GM12878 (cell line): ENCODE data around the gene PLEKHA7. TPM values are rescaled to one million over a fixed set of nuclear protein-coding genes. Genes with fewer than 3 reads are reported as not detected.

ENCODE experiments used
- ATAC-seq: fragments of 200-7000 bp; cut with Tn5 transposase; 3 replicates; pipeline ENCODE4 v1.9.1; 2020; ENCODE audit warnings: mild to moderate bottlenecking, moderate library complexity
- BruUV-seq: library from RNA; stranded (reverse); fragments of 400-500 nt; replicated peaks from 2 replicates; lab custom pipeline; 2021; lab: Mats Ljungman, UMichigan
- CTCF ChIA-PET: fragments of 300-600 bp; sonication (Branson Sonifier 250); formaldehyde crosslinking; extraction: SDS; loops from one replicate; lab custom pipeline; 2021; ENCODE audit warnings: inconsistent platforms; lab: Yijun Ruan, JAX
- POLR2A ChIA-PET: fragments of 350-600 bp; formaldehyde crosslinking; extraction: SDS; loops from one replicate; lab custom pipeline; 2021; ENCODE audit warnings: inconsistent platforms; lab: Charles Lee
- RAD21 ChIA-PET: fragments of 300-600 bp; sonication (Branson Sonifier 250); formaldehyde crosslinking; loops from one replicate; lab custom pipeline; 2023; ENCODE audit warnings: antibody characterized with exemption; ENCODE audit not compliant: unreplicated experiment; lab: Charles Lee
- SMC1A ChIA-PET: fragments of 300-600 bp; sonication (Branson Sonifier 250); formaldehyde crosslinking; loops from one replicate; lab custom pipeline; 2023; ENCODE audit not compliant: unreplicated experiment, uncharacterized antibody; lab: Charles Lee
- DNase-seq: peaks from one replicate; pipeline ENCODE4 v3.0.0-alpha.2; 2011; ENCODE audit warnings: low read depth, low spot score
- FAIRE-seq: peaks from 3 replicates; lab custom pipeline; 2011; peaks lifted over from hg19 to GRCh38; lab: Jason Lieb, UNC
- H2AFZ ChIP-seq: 2 replicates; pipeline ENCODE4 v1.6.0; 2011; ENCODE audit warnings: low read depth, low read length, control low read depth; ENCODE audit not compliant: control insufficient read depth
- H3K27ac ChIP-seq: 2 replicates; pipeline ENCODE4 v1.5.1; 2011; ENCODE audit warnings: control low read depth; ENCODE audit not compliant: control insufficient read depth, insufficient read depth
- H3K27me3 ChIP-seq, 2 experiments: replicated peaks in 1 of 2; 2 replicates each; pipeline versions ENCODE4 v1.6.0 to v1.6.1; 2011; ENCODE audit warnings: low read length in 1 of 2; ENCODE audit not compliant: control insufficient read depth in 2 of 2, insufficient read depth in 2 of 2
- H3K36me3 ChIP-seq, 2 experiments: 2 replicates each; pipeline ENCODE4 v1.5.1; 2011; ENCODE audit warnings: low read length in 1 of 2; ENCODE audit not compliant: control insufficient read depth in 2 of 2, insufficient read depth in 2 of 2
- H3K4me1 ChIP-seq: 2 replicates; pipeline ENCODE4 v1.6.1; 2011; ENCODE audit warnings: mild to moderate bottlenecking, low read length, moderate library complexity, mixed read lengths; ENCODE audit not compliant: control insufficient read depth, insufficient read depth
- H3K4me2 ChIP-seq: 2 replicates; pipeline ENCODE4 v1.6.0; 2011; ENCODE audit warnings: control low read depth; ENCODE audit not compliant: control insufficient read depth, insufficient read depth
- H3K4me3 ChIP-seq: fragments of 200-600 bp; sonication (generic); 2 replicates; pipeline ENCODE4 v1.5.1; 2016
- H3K79me2 ChIP-seq: 2 replicates; pipeline ENCODE4 v1.6.0; 2011; ENCODE audit warnings: low read length; ENCODE audit not compliant: control insufficient read depth, insufficient read depth
- H3K9ac ChIP-seq: 2 replicates; pipeline ENCODE4 v1.8.0; 2011; ENCODE audit warnings: low read length, control low read depth, mixed read lengths; ENCODE audit not compliant: control insufficient read depth, insufficient read depth
- H3K9me3 ChIP-seq: replicated peaks from 3 replicates; pipeline ENCODE4 v1.5.1; 2011; ENCODE audit warnings: mild to moderate bottlenecking, low read length; ENCODE audit not compliant: control insufficient read depth, insufficient read depth
- H4K20me1 ChIP-seq: 2 replicates; pipeline ENCODE4 v1.6.0; 2011; ENCODE audit not compliant: control insufficient read depth, insufficient read depth
- CEBPB ChIP-seq, 2 experiments: fragments of 150-350 bp in 1 of 2; IDR thresholded peaks; 2 replicates each; pipeline ENCODE4 v1.6.1; 2012 to 2014; ENCODE audit warnings: low read depth in 2 of 2, low read length in 2 of 2, borderline replicate concordance in 1 of 2, inconsistent platforms in 1 of 2
- CHD2 ChIP-seq: IDR thresholded peaks from 2 replicates; pipeline ENCODE4 v1.6.1; 2011; ENCODE audit warnings: low read depth, low read length, improper control_type of control experiment, borderline replicate concordance
- HDAC2 ChIP-seq: fragments of 200-600 bp; sonication (generic); IDR thresholded peaks from 2 replicates; pipeline ENCODE4 v1.6.1; 2017
- HDGF ChIP-seq: fragments of 450-650 bp; IDR thresholded peaks from 2 replicates; pipeline ENCODE4 v1.6.1; 2016; ENCODE audit warnings: antibody characterized with exemption
- IKZF1 ChIP-seq: fragments of 450-650 bp; conservative IDR thresholded peaks from 2 replicates; pipeline ENCODE4 v1.6.1; 2017; ENCODE audit warnings: antibody characterized with exemption, mild to moderate bottlenecking
- MYB ChIP-seq: fragments of 150-350 bp; IDR thresholded peaks from 2 replicates; pipeline ENCODE4 v1.6.1; 2014; ENCODE audit warnings: mild to moderate bottlenecking, low read depth, low read length, borderline replicate concordance
- NR2C2 ChIP-seq: IDR thresholded peaks from 2 replicates; pipeline ENCODE4 v1.6.1; 2011; ENCODE audit warnings: borderline replicate concordance, low read depth; ENCODE audit not compliant: control insufficient read depth, insufficient read length
- NRF1 ChIP-seq: conservative IDR thresholded peaks from 2 replicates; pipeline ENCODE4 v1.6.1; 2011; ENCODE audit warnings: mild to moderate bottlenecking, low read depth, low read length, improper control_type of control experiment
- SMARCA5 ChIP-seq: fragments of 450-650 bp; IDR thresholded peaks from 2 replicates; pipeline ENCODE4 v1.6.1; 2017; ENCODE audit warnings: mild to moderate bottlenecking
- TCF3 ChIP-seq: IDR thresholded peaks from 2 replicates; pipeline ENCODE4 v1.6.1; 2012; ENCODE audit warnings: low read depth, mild to moderate bottlenecking, low read length, borderline replicate concordance; ENCODE audit not compliant: insufficient read depth
- WGBS: methylation state at CpG from one replicate; pipeline ENCODE4 v1.1.6; 2016; ENCODE audit warnings: low lambda C conversion rate; ENCODE audit not compliant: insufficient replicate concordance, insufficient coverage; ENCODE audit errors: missing lambda C conversion rate; 5-methylcytosine and 5-hydroxymethylcytosine counted together
- in situ Hi-C: fragments of 300-500 bp; cut with MboI; formaldehyde crosslinking; loops from 9 replicates; pipeline ENCODE4 v1.14.3; 2018; ENCODE audit warnings: mixed read lengths
- intact Hi-C: fragments of 100-400 bp; cut with micrococcal nuclease; formaldehyde crosslinking; loops from one replicate; pipeline ENCODE4 v1.14.2; 2022; ENCODE audit not compliant: unreplicated experiment
- polyA plus RNA-seq, 11 experiments: library from polyadenylated mRNA; depleted of rRNA in 4 of 11; unstranded in 6 of 11; stranded (reverse) in 5 of 11; fragments of >200 nt; fragmentation: Nextera tagmentation in 4 of 11; fragmentation: Illumina TruSeq in 1 of 11; extraction: Ambion mirVana in 4 of 11; extraction: Trizol in 1 of 11; gene quantifications; 1 replicate in 1 of 11; 2 replicates in 10 of 11; pipeline versions ENCODE4 v1.2.1 to v1.2.3, GENCODE V29; 2011 to 2016; ENCODE audit warnings: inconsistent platforms in 2 of 11, missing spikeins in 2 of 11, low read depth in 1 of 11
- total RNA-seq, 4 experiments: library from RNA; depleted of rRNA in 3 of 4; stranded (reverse); fragments of >200 nt in 3 of 4; fragmentation: Illumina TruSeq in 1 of 4; extraction: Trizol in 1 of 4; gene quantifications; 2 replicates each; pipeline versions ENCODE4 v1.2.1 to v1.2.3, GENCODE V29; 2013 to 2021
- TF ChIP-seq, protein P1 (sequence below): IDR thresholded peaks from 2 replicates; pipeline ENCODE4 v1.6.1; 2012; ENCODE audit warnings: low read depth, low read length, improper control_type of control experiment
- TF ChIP-seq, protein P2 (sequence below): fragments of 450-650 bp; IDR thresholded peaks from 2 replicates; pipeline ENCODE4 v1.6.1; 2017; ENCODE audit warnings: antibody characterized with exemption, mild to moderate bottlenecking, moderate library complexity
- TF ChIP-seq, protein P3 (sequence below): fragments of 450-650 bp; IDR thresholded peaks from 2 replicates; pipeline ENCODE4 v1.6.1; 2016; ENCODE audit warnings: mild to moderate bottlenecking, moderate library complexity, borderline replicate concordance
- TF ChIP-seq, protein P4 (sequence below): fragments of 450-650 bp; IDR thresholded peaks from 2 replicates; pipeline ENCODE4 v1.6.1; 2016; ENCODE audit warnings: mild to moderate bottlenecking

The PLEKHA7 gene
- total and polyA plus RNA-seq, 10 of the 15 experiments (the other 5 are each of a cell fraction or from before 2014, with no cell fraction given), result 0.45 to 5.3 (median 2.1) TPM

DNA sequence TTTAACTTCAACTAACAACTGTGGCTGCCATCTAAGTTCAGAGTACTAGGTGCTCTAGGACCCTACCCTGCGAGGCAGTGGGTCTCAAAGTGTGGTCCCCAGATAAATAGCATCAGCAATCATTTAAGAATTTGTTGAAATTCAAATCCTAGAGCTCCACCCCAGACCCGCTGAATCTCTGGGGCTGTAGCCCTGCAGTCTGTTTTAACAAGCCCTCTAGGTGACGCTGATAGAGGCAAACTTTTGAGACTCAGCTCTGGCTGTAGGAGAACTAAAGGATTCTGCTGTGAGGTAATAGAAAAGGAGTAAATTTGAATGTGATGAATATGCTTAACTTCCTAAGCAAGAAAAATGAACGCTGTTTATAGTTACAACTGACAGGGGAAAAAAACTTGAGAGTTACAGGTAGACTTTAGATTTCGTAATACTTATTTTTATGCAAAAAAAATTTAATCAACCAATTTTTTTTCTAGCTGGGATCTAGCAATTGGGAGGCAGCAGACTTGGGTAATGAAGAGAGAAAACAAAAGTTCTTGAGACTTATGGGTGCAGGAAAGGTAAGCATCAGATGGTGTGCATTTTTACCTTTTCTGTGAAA is 270.0 kb downstream of the PLEKHA7 start (continued):
- TF ChIP-seq NRF1, result no peak

DNA sequence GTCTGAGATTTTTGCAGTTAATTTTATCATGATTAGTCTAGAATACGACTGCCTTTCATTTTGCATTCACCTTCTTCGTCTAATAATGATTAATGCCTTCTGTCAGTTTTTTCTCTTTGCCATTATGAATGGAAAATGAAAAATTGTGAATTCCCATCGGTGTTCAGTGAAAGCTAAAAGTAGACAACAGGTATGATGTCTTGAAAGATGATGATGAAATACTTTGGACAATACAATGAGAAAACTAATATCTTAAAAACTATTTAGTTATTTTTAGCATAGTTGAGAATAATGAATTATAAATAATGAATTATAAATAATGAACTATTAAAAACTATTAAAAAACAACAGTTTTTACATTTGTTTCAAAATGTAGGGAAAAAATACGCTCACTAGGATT is 270.7 kb downstream of the PLEKHA7 start:
- peaks cover 4% of the 10 kb centered on the region; the same call in 1 of the 2 replicates for H3K4me1 ChIP-seq
- no peak overlapping the region for H3K4me2 ChIP-seq
- no peak overlapping the region for H3K27ac ChIP-seq
- ChIA-PET SMC1A (no interaction called here), POLR2A (no interaction called here), CTCF (no interaction called here), RAD21 (no interaction called here)
- FAIRE-seq (no peak), ATAC-seq (no peak), DNase-seq (no peak)
- peaks cover 0 to 37% of the 10 kb centered on the region in 2 experiments for H3K36me3 ChIP-seq
- H3K27me3 ChIP-seq, result no peaks in the 10 kb centered on the region
- WGBS, result 82% methylated on average over 4 of the region's 4 CpGs
- H3K4me3 ChIP-seq, result peak overlapping the region; percentile 3; the same call in 1 of the 2 replicates
- no peaks in the 10 kb centered on the region for H3K9me3 ChIP-seq
- no TSS peak for BruUV-seq
- in situ Hi-C loops (no loop called here), intact Hi-C loops (no loop called here)
- no peak overlapping the region for H3K9ac ChIP-seq
- peaks cover 65% of the 10 kb centered on the region for H3K79me2 ChIP-seq
- no peak overlapping the region for H2AFZ ChIP-seq
- no peaks in the 10 kb centered on the region; the same call in 1 of the 2 replicates for H4K20me1 ChIP-seq
- TF ChIP-seq SMARCA5 (no peak), HDGF (no peak), TCF3 (no peak), MYB (no peak), CEBPB (IDR thresholded peaks at IDR 0.05; ENCODE audit: borderline replicate concordance in 1 of 2, low read depth in 2 of 2, low read length in 2 of 2) (no peak), IKZF1 (no peak), HDAC2 (no peak), CHD2 (no peak), NR2C2 (no peak)
- TF ChIP-seq, protein P1, sequence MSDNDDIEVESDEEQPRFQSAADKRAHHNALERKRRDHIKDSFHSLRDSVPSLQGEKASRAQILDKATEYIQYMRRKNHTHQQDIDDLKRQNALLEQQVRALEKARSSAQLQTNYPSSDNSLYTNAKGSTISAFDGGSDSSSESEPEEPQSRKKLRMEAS, result no peak
- TF ChIP-seq, protein P2, sequence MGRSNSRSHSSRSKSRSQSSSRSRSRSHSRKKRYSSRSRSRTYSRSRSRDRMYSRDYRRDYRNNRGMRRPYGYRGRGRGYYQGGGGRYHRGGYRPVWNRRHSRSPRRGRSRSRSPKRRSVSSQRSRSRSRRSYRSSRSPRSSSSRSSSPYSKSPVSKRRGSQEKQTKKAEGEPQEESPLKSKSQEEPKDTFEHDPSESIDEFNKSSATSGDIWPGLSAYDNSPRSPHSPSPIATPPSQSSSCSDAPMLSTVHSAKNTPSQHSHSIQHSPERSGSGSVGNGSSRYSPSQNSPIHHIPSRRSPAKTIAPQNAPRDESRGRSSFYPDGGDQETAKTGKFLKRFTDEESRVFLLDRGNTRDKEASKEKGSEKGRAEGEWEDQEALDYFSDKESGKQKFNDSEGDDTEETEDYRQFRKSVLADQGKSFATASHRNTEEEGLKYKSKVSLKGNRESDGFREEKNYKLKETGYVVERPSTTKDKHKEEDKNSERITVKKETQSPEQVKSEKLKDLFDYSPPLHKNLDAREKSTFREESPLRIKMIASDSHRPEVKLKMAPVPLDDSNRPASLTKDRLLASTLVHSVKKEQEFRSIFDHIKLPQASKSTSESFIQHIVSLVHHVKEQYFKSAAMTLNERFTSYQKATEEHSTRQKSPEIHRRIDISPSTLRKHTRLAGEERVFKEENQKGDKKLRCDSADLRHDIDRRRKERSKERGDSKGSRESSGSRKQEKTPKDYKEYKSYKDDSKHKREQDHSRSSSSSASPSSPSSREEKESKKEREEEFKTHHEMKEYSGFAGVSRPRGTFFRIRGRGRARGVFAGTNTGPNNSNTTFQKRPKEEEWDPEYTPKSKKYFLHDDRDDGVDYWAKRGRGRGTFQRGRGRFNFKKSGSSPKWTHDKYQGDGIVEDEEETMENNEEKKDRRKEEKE, result no peak
- TF ChIP-seq, protein P3, sequence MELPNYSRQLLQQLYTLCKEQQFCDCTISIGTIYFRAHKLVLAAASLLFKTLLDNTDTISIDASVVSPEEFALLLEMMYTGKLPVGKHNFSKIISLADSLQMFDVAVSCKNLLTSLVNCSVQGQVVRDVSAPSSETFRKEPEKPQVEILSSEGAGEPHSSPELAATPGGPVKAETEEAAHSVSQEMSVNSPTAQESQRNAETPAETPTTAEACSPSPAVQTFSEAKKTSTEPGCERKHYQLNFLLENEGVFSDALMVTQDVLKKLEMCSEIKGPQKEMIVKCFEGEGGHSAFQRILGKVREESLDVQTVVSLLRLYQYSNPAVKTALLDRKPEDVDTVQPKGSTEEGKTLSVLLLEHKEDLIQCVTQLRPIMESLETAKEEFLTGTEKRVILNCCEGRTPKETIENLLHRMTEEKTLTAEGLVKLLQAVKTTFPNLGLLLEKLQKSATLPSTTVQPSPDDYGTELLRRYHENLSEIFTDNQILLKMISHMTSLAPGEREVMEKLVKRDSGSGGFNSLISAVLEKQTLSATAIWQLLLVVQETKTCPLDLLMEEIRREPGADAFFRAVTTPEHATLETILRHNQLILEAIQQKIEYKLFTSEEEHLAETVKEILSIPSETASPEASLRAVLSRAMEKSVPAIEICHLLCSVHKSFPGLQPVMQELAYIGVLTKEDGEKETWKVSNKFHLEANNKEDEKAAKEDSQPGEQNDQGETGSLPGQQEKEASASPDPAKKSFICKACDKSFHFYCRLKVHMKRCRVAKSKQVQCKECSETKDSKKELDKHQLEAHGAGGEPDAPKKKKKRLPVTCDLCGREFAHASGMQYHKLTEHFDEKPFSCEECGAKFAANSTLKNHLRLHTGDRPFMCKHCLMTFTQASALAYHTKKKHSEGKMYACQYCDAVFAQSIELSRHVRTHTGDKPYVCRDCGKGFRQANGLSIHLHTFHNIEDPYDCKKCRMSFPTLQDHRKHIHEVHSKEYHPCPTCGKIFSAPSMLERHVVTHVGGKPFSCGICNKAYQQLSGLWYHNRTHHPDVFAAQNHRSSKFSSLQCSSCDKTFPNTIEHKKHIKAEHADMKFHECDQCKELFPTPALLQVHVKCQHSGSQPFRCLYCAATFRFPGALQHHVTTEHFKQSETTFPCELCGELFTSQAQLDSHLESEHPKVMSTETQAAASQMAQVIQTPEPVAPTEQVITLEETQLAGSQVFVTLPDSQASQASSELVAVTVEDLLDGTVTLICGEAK, result no peak
- TF ChIP-seq, protein P4, sequence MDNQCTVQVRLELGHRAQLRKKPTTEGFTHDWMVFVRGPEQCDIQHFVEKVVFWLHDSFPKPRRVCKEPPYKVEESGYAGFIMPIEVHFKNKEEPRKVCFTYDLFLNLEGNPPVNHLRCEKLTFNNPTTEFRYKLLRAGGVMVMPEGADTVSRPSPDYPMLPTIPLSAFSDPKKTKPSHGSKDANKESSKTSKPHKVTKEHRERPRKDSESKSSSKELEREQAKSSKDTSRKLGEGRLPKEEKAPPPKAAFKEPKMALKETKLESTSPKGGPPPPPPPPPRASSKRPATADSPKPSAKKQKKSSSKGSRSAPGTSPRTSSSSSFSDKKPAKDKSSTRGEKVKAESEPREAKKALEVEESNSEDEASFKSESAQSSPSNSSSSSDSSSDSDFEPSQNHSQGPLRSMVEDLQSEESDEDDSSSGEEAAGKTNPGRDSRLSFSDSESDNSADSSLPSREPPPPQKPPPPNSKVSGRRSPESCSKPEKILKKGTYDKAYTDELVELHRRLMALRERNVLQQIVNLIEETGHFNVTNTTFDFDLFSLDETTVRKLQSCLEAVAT, result no peak
